GM13977 (cell line): Measurements from ENCODE around the gene PTPRE.
"Not testable (repeated sequence)": the region's sequence is repeated elsewhere in the genome, so short reads cannot be mapped to it uniquely, and the experiment has no call there.

Experiments used
- DNase-seq: peaks from one replicate; pipeline ENCODE4 v3.0.0; 2012; ENCODE audit warnings: low spot score
- CTCF ChIP-seq: IDR thresholded peaks from 2 replicates; pipeline ENCODE4 v1.5.1; 2012; ENCODE audit warnings: mild to moderate bottlenecking, control low read depth; ENCODE audit not compliant: insufficient read depth; ENCODE audit errors: extremely low read depth, missing control alignments
- in situ Hi-C: fragments of 300-500 bp; cut with MboI; formaldehyde crosslinking; loops from one replicate; pipeline ENCODE4 v1.12.0; 2022; ENCODE audit warnings: low sequenced_read_pairs, low pct_unique_long_range_greater_than_20kb, mixed read lengths, inconsistent platforms; ENCODE audit not compliant: unreplicated experiment

The PTPRE gene

GRCh38 chr10:128091636-128092210 is 184.8 kb downstream of the PTPRE start:
- TF ChIP-seq CTCF = no peak
- in situ Hi-C loops = no loop called here
- no peak for DNase-seq

GRCh38 chr10:128092454-128092853 is 185.6 kb downstream of the PTPRE start:
- TF ChIP-seq CTCF = no peak
- no peak for DNase-seq
- in situ Hi-C loops = no loop called here

- DNase-seq, in situ Hi-C loops: not testable (repeated sequence)
These were observed 187.7 kb downstream of the PTPRE start for GRCh38 chr10:128094596-128094995.

GRCh38 chr10:128095027-128095752 is 188.3 kb downstream of the PTPRE start:
- no peak for TF ChIP-seq CTCF
- DNase-seq = no peak
- in situ Hi-C loops = no loop called here

- in situ Hi-C loops = no loop called here
- TF ChIP-seq CTCF = no peak
- no peak for DNase-seq
These were observed 189.0 kb downstream of the PTPRE start for GRCh38 chr10:128095753-128096469.

- in situ Hi-C loops = no loop called here
- DNase-seq = no peak
- TF ChIP-seq CTCF = no peak
These were observed 189.7 kb downstream of the PTPRE start for GRCh38 chr10:128096486-128097199.
